ENCODE measurements around the gene HNRNPA3. TPM values are rescaled to one million over a fixed set of nuclear protein-coding genes. Genes with fewer than 3 reads are reported as not detected.

HNRNPA3 gene
- polyA plus RNA-seq, 3 donors = 26.5 to 71.7 (median 43.0) TPM

DNA sequence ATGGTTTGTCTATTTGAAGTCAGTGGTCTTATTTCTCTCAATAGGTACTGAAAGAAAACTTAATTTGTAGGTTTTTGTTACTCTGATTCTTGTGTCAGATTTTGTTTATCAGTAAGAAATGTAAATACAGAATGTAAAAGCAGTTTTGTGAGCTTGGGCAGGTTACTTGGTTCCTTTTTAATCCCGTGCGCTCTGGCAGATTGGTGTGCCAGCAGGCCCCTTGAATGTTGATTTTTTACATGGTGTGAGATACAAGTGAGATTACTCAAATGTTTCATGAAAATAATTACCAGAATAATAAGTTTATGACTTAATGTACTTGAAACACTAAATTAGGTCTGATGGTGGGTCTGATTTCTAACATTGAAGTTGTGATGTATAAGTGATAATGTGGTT is 13.4 kb downstream of the HNRNPA3 start:
- TF ChIP-seq, protein P1, sequence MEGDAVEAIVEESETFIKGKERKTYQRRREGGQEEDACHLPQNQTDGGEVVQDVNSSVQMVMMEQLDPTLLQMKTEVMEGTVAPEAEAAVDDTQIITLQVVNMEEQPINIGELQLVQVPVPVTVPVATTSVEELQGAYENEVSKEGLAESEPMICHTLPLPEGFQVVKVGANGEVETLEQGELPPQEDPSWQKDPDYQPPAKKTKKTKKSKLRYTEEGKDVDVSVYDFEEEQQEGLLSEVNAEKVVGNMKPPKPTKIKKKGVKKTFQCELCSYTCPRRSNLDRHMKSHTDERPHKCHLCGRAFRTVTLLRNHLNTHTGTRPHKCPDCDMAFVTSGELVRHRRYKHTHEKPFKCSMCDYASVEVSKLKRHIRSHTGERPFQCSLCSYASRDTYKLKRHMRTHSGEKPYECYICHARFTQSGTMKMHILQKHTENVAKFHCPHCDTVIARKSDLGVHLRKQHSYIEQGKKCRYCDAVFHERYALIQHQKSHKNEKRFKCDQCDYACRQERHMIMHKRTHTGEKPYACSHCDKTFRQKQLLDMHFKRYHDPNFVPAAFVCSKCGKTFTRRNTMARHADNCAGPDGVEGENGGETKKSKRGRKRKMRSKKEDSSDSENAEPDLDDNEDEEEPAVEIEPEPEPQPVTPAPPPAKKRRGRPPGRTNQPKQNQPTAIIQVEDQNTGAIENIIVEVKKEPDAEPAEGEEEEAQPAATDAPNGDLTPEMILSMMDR (IDR thresholded peaks at IDR 0.05) = no peak
- WGBS (ENCODE audit: insufficient coverage) = 100% methylated on average over 2 of the region's 2 CpGs
- no peak for DNase-seq
- Histone ChIP-seq H3K27ac (ENCODE audit: low read depth in 1 of 2, low read length in 2 of 2) (no peak overlapping the region), H3K9ac (ENCODE audit: insufficient read depth, low read length, poor library complexity, severe bottlenecking) (no peak overlapping the region), H3K4me3 (replicated peaks in 1 of 3; ENCODE audit: low read depth in 2 of 3, low read length in 3 of 3) (no peak overlapping the region), H3K4me2 (replicated peaks; ENCODE audit: extremely low read depth, low read length, poor library complexity, severe bottlenecking) (no peak overlapping the region), H3K9me3 (replicated peaks in 1 of 2; ENCODE audit: control insufficient read depth in 1 of 2, insufficient read depth in 1 of 2, low read length in 2 of 2) (no peaks in the 10 kb centered on the region), H3K79me2 (ENCODE audit: insufficient read depth, low read length) (peaks cover 63% of the 10 kb centered on the region), H3K27me3 (ENCODE audit: control insufficient read depth in 2 of 2, insufficient read depth in 2 of 2, low read length in 2 of 2) (no peaks in the 10 kb centered on the region), H3K4me1 (ENCODE audit: control insufficient read depth in 1 of 2, insufficient read depth in 2 of 2, low read length in 2 of 2) (peaks cover 13 to 16% of the 10 kb centered on the region in 2 donors), H4K20me1 (ENCODE audit: insufficient read depth, low read length) (peaks cover 97% of the 10 kb centered on the region), H2AFZ (ENCODE audit: insufficient read depth, low read depth, low read length, poor library complexity, severe bottlenecking) (no peak overlapping the region), H3K36me3 (replicated peaks in 1 of 2; ENCODE audit: control insufficient read depth in 1 of 2, insufficient read depth in 2 of 2, low read length in 2 of 2) (peaks cover 36 to 68% of the 10 kb centered on the region in 2 donors)
- H3K27ac Mint-ChIP-seq = peak overlapping the region in 3 of 7 donors; percentile 16 to 33 (median 24)
- no peaks in the 10 kb centered on the region for H3K9me3 Mint-ChIP-seq
- peaks cover 17% of the 10 kb centered on the region for H3K4me1 Mint-ChIP-seq
- H3K27me3 Mint-ChIP-seq (ENCODE audit: low read depth in 3 of 3) = no peaks in the 10 kb centered on the region
- H3K36me3 Mint-ChIP-seq = peaks cover 43 to 65% of the 10 kb centered on the region in 2 donors
- intact Hi-C loops (cut with micrococcal nuclease) = loop anchor here (5.0 kb wide), 1 partner anchor 36 kb away; the partner anchor contains the start of gene NFE2L2 (in 2 of the 2)
- no peak overlapping the region for H3K4me3 Mint-ChIP-seq

DNA sequence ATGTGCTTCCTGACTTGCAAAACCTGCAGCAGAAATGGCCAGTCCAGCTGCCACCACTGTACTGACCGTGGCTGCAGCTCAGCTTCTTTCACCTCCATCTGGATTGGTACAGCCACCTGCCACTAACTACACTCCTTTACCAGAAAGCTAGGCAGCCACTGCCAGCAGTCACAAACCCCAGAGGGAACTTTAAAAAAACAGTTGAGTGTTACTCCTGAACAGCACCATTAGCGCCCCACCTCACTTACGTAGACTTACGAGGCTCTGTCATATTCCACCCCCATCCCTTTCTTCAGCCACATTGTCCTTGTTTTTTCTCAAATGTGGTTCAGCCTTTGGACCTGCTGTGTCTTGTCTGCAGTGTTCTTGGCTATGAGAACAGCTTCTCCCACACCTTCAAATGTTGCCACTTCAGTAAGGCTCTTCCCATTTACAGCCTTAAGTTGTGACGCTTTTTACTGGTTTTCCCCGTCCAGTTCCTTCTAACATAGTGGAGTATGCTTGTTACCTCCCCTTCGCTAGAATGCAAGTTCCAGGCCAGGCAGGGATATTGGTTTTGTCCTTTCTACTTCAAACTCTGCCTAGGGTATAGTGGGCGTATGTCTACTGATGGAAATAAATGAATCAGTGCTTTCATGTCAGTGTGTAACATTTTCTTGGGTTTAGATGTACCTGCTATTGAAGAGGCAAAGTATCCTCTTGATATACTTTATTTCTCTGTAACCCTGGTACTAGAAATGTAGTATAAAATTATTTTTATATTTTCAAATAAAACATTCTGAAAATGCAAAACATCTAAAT is 17.0 kb downstream of the HNRNPA3 start:
- Histone ChIP-seq H3K9ac (ENCODE audit: insufficient read depth, low read length, poor library complexity, severe bottlenecking) (no peak overlapping the region), H2AFZ (ENCODE audit: insufficient read depth, low read depth, low read length, poor library complexity, severe bottlenecking) (no peak overlapping the region), H3K9me3 (replicated peaks in 1 of 2; ENCODE audit: control insufficient read depth in 1 of 2, insufficient read depth in 1 of 2, low read length in 2 of 2) (no peaks in the 10 kb centered on the region), H3K36me3 (replicated peaks in 1 of 2; ENCODE audit: control insufficient read depth in 1 of 2, insufficient read depth in 2 of 2, low read length in 2 of 2) (peaks cover 49 to 75% of the 10 kb centered on the region in 2 donors), H3K4me3 (replicated peaks in 1 of 3; ENCODE audit: low read depth in 2 of 3, low read length in 3 of 3) (no peak overlapping the region), H3K4me2 (replicated peaks; ENCODE audit: extremely low read depth, low read length, poor library complexity, severe bottlenecking) (no peak overlapping the region), H3K4me1 (ENCODE audit: control insufficient read depth in 1 of 2, insufficient read depth in 2 of 2, low read length in 2 of 2) (peaks cover 13 to 16% of the 10 kb centered on the region in 2 donors), H4K20me1 (ENCODE audit: insufficient read depth, low read length) (peaks cover 96% of the 10 kb centered on the region), H3K27ac (ENCODE audit: low read depth in 1 of 2, low read length in 2 of 2) (peak overlapping the region in 1 of 2 donors; percentile 48), H3K27me3 (ENCODE audit: control insufficient read depth in 2 of 2, insufficient read depth in 2 of 2, low read length in 2 of 2) (no peaks in the 10 kb centered on the region), H3K79me2 (ENCODE audit: insufficient read depth, low read length) (peaks cover 75% of the 10 kb centered on the region)
- H3K9me3 Mint-ChIP-seq = no peaks in the 10 kb centered on the region
- no peak for DNase-seq
- H3K4me1 Mint-ChIP-seq = peaks cover 17% of the 10 kb centered on the region
- peaks cover 52 to 70% of the 10 kb centered on the region in 2 donors for H3K36me3 Mint-ChIP-seq
- H3K27me3 Mint-ChIP-seq (ENCODE audit: low read depth in 3 of 3) = no peaks in the 10 kb centered on the region
- intact Hi-C loops (cut with micrococcal nuclease) = loop anchor here (5.0 kb wide), 1 partner anchor 33 kb away; the partner anchor contains the start of gene NFE2L2 (in 2 of the 2)
- TF ChIP-seq, protein P1 (IDR thresholded peaks at IDR 0.05) = no peak
- H3K27ac Mint-ChIP-seq = peak overlapping the region in 5 of 7 donors; percentile 26 to 76 (median 61)
- 93% methylated on average over 6 of the region's 8 CpGs for whole genome bisulfite sequencing (ENCODE audit: insufficient coverage)
- no peak overlapping the region for H3K4me3 Mint-ChIP-seq
